ENCODE results near the gene CCNY. TPM values are rescaled to one million over a fixed set of nuclear protein-coding genes. Genes with fewer than 3 reads are reported as not detected.

The CCNY gene
- total RNA-seq, 1 experiment from 2014 or later, result 51.9 TPM

DNA sequence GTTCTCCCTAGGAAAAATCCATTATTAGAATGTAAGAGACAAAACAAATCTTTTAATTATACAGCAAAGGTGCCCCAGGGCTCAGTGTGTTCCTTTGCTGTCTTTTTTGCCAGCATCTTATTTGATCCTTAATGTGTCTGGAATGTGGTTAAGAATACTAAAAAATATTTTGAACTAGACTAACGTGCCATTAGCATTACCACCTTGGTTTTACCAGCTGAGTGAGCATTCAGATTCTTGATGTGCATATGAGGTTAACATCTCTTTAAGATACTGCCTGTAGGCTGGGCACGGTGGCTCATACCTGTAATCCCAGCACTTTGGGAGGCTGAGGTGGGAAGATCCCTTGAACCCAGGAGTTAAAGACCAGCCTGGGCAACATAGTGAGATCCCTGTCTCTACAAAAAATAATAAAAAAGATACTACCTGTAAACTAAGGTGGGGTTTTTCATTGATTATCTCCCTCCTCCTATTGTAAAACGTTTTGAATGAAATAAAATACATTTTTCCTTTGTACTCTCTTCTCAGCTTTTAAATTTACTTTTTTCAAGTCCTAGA is 96.6 kb downstream of the CCNY start:
- no TSS peak for BruUV-seq (replicated peaks)
- ChIA-PET CTCF (no interaction called here), POLR2A (no interaction called here)
- H3K4me1 ChIP-seq (ENCODE audit: control insufficient read depth, insufficient read depth, low read length), result no peaks in the 10 kb centered on the region
- no peak overlapping the region for H3K4me3 ChIP-seq (ENCODE audit: low read depth in 2 of 2, low read length in 2 of 2)
- in situ Hi-C loops (cut with HindIII; ENCODE audit: low pct_unique_long_range_greater_than_20kb, low sequenced_read_pairs), result no loop called here
- H3K27me3 ChIP-seq (ENCODE audit: control insufficient read depth, insufficient read depth, low read length), result no peaks in the 10 kb centered on the region
- intact Hi-C loops (cut with micrococcal nuclease; ENCODE audit: unreplicated experiment), result no loop called here
- ATAC-seq (no peak), DNase-seq (ENCODE audit: low read depth, low spot score) (no peak)
- no peak overlapping the region for H3K27ac ChIP-seq (ENCODE audit: low read length)
- no peaks in the 10 kb centered on the region for H3K36me3 ChIP-seq (ENCODE audit: control insufficient read depth, insufficient read depth, low read length)
- H3K9me3 ChIP-seq (ENCODE audit: control insufficient read depth, insufficient read depth, low read depth, low read length), result no peaks in the 10 kb centered on the region
- no peak for TF ChIP-seq TCF7L2 (IDR thresholded peaks at IDR 0.05; ENCODE audit: low read depth, low read length)
- no peak for TF ChIP-seq SIN3A (IDR thresholded peaks at IDR 0.05; ENCODE audit: borderline replicate concordance, insufficient read depth, low read depth, low read length)
- TF ChIP-seq, protein P1, sequence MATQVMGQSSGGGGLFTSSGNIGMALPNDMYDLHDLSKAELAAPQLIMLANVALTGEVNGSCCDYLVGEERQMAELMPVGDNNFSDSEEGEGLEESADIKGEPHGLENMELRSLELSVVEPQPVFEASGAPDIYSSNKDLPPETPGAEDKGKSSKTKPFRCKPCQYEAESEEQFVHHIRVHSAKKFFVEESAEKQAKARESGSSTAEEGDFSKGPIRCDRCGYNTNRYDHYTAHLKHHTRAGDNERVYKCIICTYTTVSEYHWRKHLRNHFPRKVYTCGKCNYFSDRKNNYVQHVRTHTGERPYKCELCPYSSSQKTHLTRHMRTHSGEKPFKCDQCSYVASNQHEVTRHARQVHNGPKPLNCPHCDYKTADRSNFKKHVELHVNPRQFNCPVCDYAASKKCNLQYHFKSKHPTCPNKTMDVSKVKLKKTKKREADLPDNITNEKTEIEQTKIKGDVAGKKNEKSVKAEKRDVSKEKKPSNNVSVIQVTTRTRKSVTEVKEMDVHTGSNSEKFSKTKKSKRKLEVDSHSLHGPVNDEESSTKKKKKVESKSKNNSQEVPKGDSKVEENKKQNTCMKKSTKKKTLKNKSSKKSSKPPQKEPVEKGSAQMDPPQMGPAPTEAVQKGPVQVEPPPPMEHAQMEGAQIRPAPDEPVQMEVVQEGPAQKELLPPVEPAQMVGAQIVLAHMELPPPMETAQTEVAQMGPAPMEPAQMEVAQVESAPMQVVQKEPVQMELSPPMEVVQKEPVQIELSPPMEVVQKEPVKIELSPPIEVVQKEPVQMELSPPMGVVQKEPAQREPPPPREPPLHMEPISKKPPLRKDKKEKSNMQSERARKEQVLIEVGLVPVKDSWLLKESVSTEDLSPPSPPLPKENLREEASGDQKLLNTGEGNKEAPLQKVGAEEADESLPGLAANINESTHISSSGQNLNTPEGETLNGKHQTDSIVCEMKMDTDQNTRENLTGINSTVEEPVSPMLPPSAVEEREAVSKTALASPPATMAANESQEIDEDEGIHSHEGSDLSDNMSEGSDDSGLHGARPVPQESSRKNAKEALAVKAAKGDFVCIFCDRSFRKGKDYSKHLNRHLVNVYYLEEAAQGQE (IDR thresholded peaks at IDR 0.05; ENCODE audit: insufficient read depth in 1 of 2, low read depth in 2 of 2, low read length in 1 of 2), result no peak
- TF ChIP-seq, protein P2, sequence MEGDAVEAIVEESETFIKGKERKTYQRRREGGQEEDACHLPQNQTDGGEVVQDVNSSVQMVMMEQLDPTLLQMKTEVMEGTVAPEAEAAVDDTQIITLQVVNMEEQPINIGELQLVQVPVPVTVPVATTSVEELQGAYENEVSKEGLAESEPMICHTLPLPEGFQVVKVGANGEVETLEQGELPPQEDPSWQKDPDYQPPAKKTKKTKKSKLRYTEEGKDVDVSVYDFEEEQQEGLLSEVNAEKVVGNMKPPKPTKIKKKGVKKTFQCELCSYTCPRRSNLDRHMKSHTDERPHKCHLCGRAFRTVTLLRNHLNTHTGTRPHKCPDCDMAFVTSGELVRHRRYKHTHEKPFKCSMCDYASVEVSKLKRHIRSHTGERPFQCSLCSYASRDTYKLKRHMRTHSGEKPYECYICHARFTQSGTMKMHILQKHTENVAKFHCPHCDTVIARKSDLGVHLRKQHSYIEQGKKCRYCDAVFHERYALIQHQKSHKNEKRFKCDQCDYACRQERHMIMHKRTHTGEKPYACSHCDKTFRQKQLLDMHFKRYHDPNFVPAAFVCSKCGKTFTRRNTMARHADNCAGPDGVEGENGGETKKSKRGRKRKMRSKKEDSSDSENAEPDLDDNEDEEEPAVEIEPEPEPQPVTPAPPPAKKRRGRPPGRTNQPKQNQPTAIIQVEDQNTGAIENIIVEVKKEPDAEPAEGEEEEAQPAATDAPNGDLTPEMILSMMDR (IDR thresholded peaks at IDR 0.05), result no peak
- no peak for TF ChIP-seq POLR2AphosphoS5 (IDR thresholded peaks at IDR 0.05; ENCODE audit: low read depth, low read length)

DNA sequence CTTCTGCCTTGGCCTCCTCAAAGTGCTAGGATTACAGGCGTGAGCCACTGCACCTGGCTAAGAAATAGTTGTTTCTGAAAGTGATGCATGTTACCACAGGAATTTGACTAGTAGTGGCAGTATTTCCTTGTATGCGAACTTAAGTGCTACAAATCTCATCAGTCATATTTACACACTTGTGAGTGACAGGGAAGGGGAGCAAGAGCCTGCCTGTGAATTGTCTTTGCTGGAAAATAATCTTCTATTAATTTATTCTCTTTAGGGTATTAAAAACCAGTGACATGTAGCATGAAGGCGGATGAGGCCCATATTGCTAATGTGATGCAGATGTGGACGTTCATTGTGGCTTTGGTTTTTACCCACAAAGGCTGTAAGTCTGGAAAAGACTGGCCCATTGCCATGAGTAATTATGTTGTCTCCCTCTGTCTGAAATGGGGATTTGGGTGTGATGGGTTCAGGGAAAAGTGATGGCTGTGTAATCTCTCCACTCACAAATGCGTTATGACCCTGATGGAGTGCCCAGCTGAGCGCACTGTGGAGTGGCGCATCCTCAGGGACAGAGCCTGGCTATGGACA is 97.6 kb downstream of the CCNY start:
- Histone ChIP-seq H3K9me3 (ENCODE audit: control insufficient read depth, insufficient read depth, low read depth, low read length) (peaks cover 1% of the 10 kb centered on the region; the same call in 1 of the 2 replicates), H3K4me3 (ENCODE audit: low read depth in 2 of 2, low read length in 2 of 2) (no peak overlapping the region), H3K27ac (ENCODE audit: low read length) (no peak overlapping the region), H3K36me3 (ENCODE audit: control insufficient read depth, insufficient read depth, low read length) (no peaks in the 10 kb centered on the region), H3K27me3 (ENCODE audit: control insufficient read depth, insufficient read depth, low read length) (no peaks in the 10 kb centered on the region), H3K4me1 (ENCODE audit: control insufficient read depth, insufficient read depth, low read length) (no peaks in the 10 kb centered on the region)
- POLR2A ChIA-PET, result no interaction called here
- DNase-seq (ENCODE audit: low read depth, low spot score), result no peak
- no TSS peak for BruUV-seq (replicated peaks)
- intact Hi-C loops (cut with micrococcal nuclease; ENCODE audit: unreplicated experiment), result no loop called here
- in situ Hi-C loops (cut with HindIII; ENCODE audit: low pct_unique_long_range_greater_than_20kb, low sequenced_read_pairs), result no loop called here
- CTCF ChIA-PET, result no interaction called here
- ATAC-seq, result no peak
- TF ChIP-seq, protein P1 (IDR thresholded peaks at IDR 0.05; ENCODE audit: insufficient read depth in 1 of 2, low read depth in 2 of 2, low read length in 1 of 2), result no peak
- TF ChIP-seq TCF7L2 (IDR thresholded peaks at IDR 0.05; ENCODE audit: low read depth, low read length), result no peak
- TF ChIP-seq, protein P2 (IDR thresholded peaks at IDR 0.05), result no peak
- TF ChIP-seq POLR2AphosphoS5 (IDR thresholded peaks at IDR 0.05; ENCODE audit: low read depth, low read length), result no peak
- no peak for TF ChIP-seq SIN3A (IDR thresholded peaks at IDR 0.05; ENCODE audit: borderline replicate concordance, insufficient read depth, low read depth, low read length)

All from Panc1 (cell line).